ENCODE measurements around the gene CDH13.

DNA sequence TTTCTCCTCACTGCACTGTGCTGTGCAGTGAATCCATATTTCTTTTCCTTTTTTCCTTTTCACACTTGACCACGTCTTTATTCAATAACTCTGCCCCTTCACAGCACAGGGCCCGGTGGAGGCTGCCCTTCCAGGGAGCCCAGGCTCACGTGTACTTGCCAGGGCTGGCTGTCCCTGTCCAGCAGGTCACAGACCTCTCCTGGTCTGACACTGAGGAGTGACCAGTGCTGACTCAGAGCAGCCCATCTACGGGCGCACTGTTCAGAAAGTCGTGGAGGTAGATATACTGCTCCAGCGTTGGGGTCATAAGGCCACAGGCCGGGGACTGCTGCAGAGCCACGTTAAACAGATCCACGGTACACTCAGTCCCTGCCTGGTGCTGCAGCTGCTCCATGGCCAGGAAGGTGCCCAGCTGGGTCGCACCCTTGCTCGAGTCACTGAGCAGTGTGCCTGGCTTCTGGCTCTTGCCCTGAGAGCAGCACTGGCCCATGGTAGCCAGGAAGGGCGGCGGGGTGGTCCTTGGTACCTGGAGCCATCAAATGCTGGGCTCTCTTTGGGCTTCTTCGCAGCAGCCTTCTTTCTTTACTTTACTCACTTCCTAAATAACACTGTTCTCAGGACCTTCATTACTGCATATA lies 531.7 kb downstream of the CDH13 start:
- no peak for TF ChIP-seq CTCF (IDR thresholded peaks at IDR 0.05; ENCODE audit: low read depth, low read length)
- TF ChIP-seq EZH2phosphoT487 (IDR thresholded peaks at IDR 0.05; ENCODE audit: low read depth): no peak

Measured in OCI-LY3 (cell line).